ENCODE results near the gene OSBP2. TPM values are rescaled to one million over a fixed set of nuclear protein-coding genes. Genes with fewer than 3 reads are reported as not detected.

Gene OSBP2
- total RNA-seq, 1 donor from 2014 or later: 2.4 TPM

GRCh38 chr22:30919973-30920372 lies 225.3 kb downstream of the OSBP2 start:
- no peak for TF ChIP-seq CTCF (IDR thresholded peaks at IDR 0.05)
- peaks cover 7% of the 10 kb centered on the region for H3K36me3 Mint-ChIP-seq (ENCODE audit: low read depth)
- DNase-seq (ENCODE audit: low spot score): no peak
- H3K4me3 Mint-ChIP-seq (ENCODE audit: unreplicated experiment): no peak overlapping the region
- H3K9me3 Mint-ChIP-seq (ENCODE audit: low read depth): peaks cover 8% of the 10 kb centered on the region
- no peak overlapping the region for H3K27ac Mint-ChIP-seq (ENCODE audit: unreplicated experiment)
- peaks cover 2% of the 10 kb centered on the region for H3K27me3 Mint-ChIP-seq (ENCODE audit: low read depth)
- peaks cover 10% of the 10 kb centered on the region for H3K4me1 Mint-ChIP-seq (ENCODE audit: low read depth)

- peak; percentile 98 for TF ChIP-seq CTCF (IDR thresholded peaks at IDR 0.05)
- H3K9me3 Mint-ChIP-seq (ENCODE audit: low read depth): peaks cover 7% of the 10 kb centered on the region
- H3K4me1 Mint-ChIP-seq (ENCODE audit: low read depth): peaks cover 10% of the 10 kb centered on the region
- H3K4me3 Mint-ChIP-seq (ENCODE audit: unreplicated experiment): no peak overlapping the region
- H3K27ac Mint-ChIP-seq (ENCODE audit: unreplicated experiment): no peak overlapping the region
- peaks cover 11% of the 10 kb centered on the region for H3K36me3 Mint-ChIP-seq (ENCODE audit: low read depth)
- no peak for DNase-seq (ENCODE audit: low spot score)
- H3K27me3 Mint-ChIP-seq (ENCODE audit: low read depth): peaks cover 2% of the 10 kb centered on the region
These were observed 225.7 kb downstream of the OSBP2 start for GRCh38 chr22:30920407-30920806.

- Mint-ChIP-seq H3K27ac (ENCODE audit: unreplicated experiment) (no peak overlapping the region), H3K4me1 (ENCODE audit: low read depth) (peaks cover 10% of the 10 kb centered on the region), H3K36me3 (ENCODE audit: low read depth) (peaks cover 15% of the 10 kb centered on the region), H3K27me3 (ENCODE audit: low read depth) (peaks cover 2% of the 10 kb centered on the region), H3K4me3 (ENCODE audit: unreplicated experiment) (no peak overlapping the region), H3K9me3 (ENCODE audit: low read depth) (peaks cover 3% of the 10 kb centered on the region)
- TF ChIP-seq CTCF (IDR thresholded peaks at IDR 0.05): no peak
- no peak for DNase-seq (ENCODE audit: low spot score)
These were observed 226.4 kb downstream of the OSBP2 start for GRCh38 chr22:30921108-30921507.

- Mint-ChIP-seq H3K27ac (ENCODE audit: unreplicated experiment) (no peak overlapping the region), H3K9me3 (ENCODE audit: low read depth) (no peaks in the 10 kb centered on the region), H3K36me3 (ENCODE audit: low read depth) (peaks cover 21% of the 10 kb centered on the region), H3K27me3 (ENCODE audit: low read depth) (peaks cover 2% of the 10 kb centered on the region), H3K4me3 (ENCODE audit: unreplicated experiment) (no peak overlapping the region), H3K4me1 (ENCODE audit: low read depth) (peaks cover 10% of the 10 kb centered on the region)
- no peak for TF ChIP-seq CTCF (IDR thresholded peaks at IDR 0.05)
- no peak for DNase-seq (ENCODE audit: low spot score)
These were observed 227.5 kb downstream of the OSBP2 start for GRCh38 chr22:30922151-30922611.

GRCh38 chr22:30923168-30923900 lies 228.7 kb downstream of the OSBP2 start:
- no peak for DNase-seq (ENCODE audit: low spot score)
- no peak for TF ChIP-seq CTCF (IDR thresholded peaks at IDR 0.05)
- Mint-ChIP-seq H3K9me3 (ENCODE audit: low read depth) (no peaks in the 10 kb centered on the region), H3K36me3 (ENCODE audit: low read depth) (peaks cover 30% of the 10 kb centered on the region), H3K27ac (ENCODE audit: unreplicated experiment) (no peak overlapping the region), H3K27me3 (ENCODE audit: low read depth) (peaks cover 2% of the 10 kb centered on the region), H3K4me1 (ENCODE audit: low read depth) (peaks cover 10% of the 10 kb centered on the region), H3K4me3 (ENCODE audit: unreplicated experiment) (no peak overlapping the region)
